ENCODE measurements around the gene TNFRSF18.

DNA sequence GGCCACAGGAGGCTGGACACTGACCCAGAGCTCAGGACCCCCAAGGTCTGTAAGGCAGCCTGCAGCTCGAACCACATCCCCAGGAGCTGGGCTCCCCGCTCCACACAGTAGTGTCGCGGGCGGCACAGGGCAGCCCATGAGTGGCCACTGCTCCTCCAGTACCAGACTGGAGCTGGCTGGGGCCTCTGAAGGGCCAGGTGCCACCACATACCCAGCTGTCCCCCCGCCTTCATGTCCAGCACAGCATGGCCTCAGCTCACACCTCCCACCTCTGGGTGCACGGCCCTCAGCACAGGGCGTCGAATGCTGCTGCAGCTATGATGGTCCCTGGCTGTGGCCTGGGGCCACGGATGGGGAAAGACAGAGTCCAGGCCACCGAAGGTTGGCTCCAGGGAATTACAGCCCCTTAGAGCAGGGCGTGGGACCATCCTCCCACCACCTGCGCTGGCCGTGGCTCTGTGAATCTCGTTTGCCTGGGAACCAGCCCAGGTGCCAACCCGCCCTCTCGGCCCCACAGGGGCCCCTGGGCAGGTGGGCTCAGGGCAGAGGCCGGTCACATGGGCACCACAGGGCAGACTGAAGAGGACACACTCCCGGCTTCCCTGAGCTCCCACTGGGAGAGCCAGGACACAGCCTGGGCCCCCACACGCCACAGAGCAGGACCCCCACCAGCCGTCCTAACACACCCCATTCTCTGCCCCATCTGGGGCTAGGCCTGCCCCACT, 9.7 kb upstream of the TNFRSF18 start:
- TF ChIP-seq, protein P1, sequence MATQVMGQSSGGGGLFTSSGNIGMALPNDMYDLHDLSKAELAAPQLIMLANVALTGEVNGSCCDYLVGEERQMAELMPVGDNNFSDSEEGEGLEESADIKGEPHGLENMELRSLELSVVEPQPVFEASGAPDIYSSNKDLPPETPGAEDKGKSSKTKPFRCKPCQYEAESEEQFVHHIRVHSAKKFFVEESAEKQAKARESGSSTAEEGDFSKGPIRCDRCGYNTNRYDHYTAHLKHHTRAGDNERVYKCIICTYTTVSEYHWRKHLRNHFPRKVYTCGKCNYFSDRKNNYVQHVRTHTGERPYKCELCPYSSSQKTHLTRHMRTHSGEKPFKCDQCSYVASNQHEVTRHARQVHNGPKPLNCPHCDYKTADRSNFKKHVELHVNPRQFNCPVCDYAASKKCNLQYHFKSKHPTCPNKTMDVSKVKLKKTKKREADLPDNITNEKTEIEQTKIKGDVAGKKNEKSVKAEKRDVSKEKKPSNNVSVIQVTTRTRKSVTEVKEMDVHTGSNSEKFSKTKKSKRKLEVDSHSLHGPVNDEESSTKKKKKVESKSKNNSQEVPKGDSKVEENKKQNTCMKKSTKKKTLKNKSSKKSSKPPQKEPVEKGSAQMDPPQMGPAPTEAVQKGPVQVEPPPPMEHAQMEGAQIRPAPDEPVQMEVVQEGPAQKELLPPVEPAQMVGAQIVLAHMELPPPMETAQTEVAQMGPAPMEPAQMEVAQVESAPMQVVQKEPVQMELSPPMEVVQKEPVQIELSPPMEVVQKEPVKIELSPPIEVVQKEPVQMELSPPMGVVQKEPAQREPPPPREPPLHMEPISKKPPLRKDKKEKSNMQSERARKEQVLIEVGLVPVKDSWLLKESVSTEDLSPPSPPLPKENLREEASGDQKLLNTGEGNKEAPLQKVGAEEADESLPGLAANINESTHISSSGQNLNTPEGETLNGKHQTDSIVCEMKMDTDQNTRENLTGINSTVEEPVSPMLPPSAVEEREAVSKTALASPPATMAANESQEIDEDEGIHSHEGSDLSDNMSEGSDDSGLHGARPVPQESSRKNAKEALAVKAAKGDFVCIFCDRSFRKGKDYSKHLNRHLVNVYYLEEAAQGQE (IDR thresholded peaks at IDR 0.05; ENCODE audit: insufficient read depth in 1 of 2, low read depth in 2 of 2, low read length in 2 of 2) = no peak
- TF ChIP-seq TAF1 (IDR thresholded peaks at IDR 0.05; ENCODE audit: borderline replicate concordance, insufficient read depth, low read length) (no peak), POLR2AphosphoS5 (IDR thresholded peaks at IDR 0.05; ENCODE audit: low read depth, low read length) (no peak), SIN3A (IDR thresholded peaks at IDR 0.05; ENCODE audit: borderline replicate concordance, insufficient read depth, low read length) (no peak), FOXP2 (optimal IDR thresholded peaks at IDR 0.05; ENCODE audit: borderline replicate concordance, extremely low read depth, extremely low read length, insufficient read depth) (no peak)

Measured in PFSK-1 (cell line).